Activated CD8-positive, alpha-beta memory T cell treated with anti-CD3 and anti-CD28 coated beads for 36 hours (primary cell): Measurements from ENCODE around the gene ARL15. TPM values are rescaled to one million over a fixed set of nuclear protein-coding genes. Genes with fewer than 3 reads are reported as not detected.

Experiments
- CTCF ChIA-PET: fragments of 350-600 bp; sonication (Branson Sonifier 250); formaldehyde crosslinking; loops from one replicate; lab custom pipeline; 2021; ENCODE audit warnings: antibody characterized with exemption; lab: Charles Lee
- POLR2A ChIA-PET: fragments of 350-600 bp; sonication (Branson Sonifier 250); formaldehyde crosslinking; loops from one replicate; lab custom pipeline; 2021; ENCODE audit warnings: antibody characterized with exemption; lab: Charles Lee
- total RNA-seq, 2 experiments: library from RNA; stranded (reverse); gene quantifications; one replicate each; pipeline ENCODE4 v1.2.3, GENCODE V29; 2021

Gene ARL15
- total RNA-seq, 2 experiments from 2014 or later: 5.5 to 6.4 TPM

GRCh38 chr5:54317511-54318260, 7.3 kb upstream of the ARL15 start:
- POLR2A ChIA-PET: no interaction called here
- CTCF ChIA-PET: no interaction called here

GRCh38 chr5:54315736-54316528, 5.6 kb upstream of the ARL15 start:
- CTCF ChIA-PET: no interaction called here

GRCh38 chr5:54313311-54314270, 3.2 kb upstream of the ARL15 start:
- CTCF ChIA-PET: interaction anchor here (1.0 kb wide), 1 partner anchor 70 kb away, joined by 3 read pairs; no protein-coding TSS in a partner anchor

More at GRCh38 chr5:54315736-54316528, 5.6 kb upstream of the ARL15 start:
- POLR2A ChIA-PET: no interaction called here

GRCh38 chr5:54312499-54312898, 2.1 kb upstream of the ARL15 start:
- POLR2A ChIA-PET: no interaction called here

More at GRCh38 chr5:54313311-54314270, 3.2 kb upstream of the ARL15 start:
- POLR2A ChIA-PET: no interaction called here

GRCh38 chr5:54311176-54311677, 854 bp upstream of the ARL15 start:
- CTCF ChIA-PET: interaction anchor here (0.6 to 1.8 kb wide), 3 partner anchors 63 to 408 kb away, joined by 3 to 4 read pairs (median 3); no protein-coding TSS in a partner anchor
- POLR2A ChIA-PET: interaction anchor here (1.0 kb wide), 1 partner anchor 15 kb away, joined by 3 read pairs; no protein-coding TSS in a partner anchor

More at GRCh38 chr5:54312499-54312898, 2.1 kb upstream of the ARL15 start:
- CTCF ChIA-PET: no interaction called here

GRCh38 chr5:54309691-54310432, 511 bp downstream of the ARL15 start:
- ChIA-PET CTCF (interaction anchor here (0.6 to 1.8 kb wide), 2 partner anchors 66 to 178 kb away, joined by 3 to 4 read pairs; no protein-coding TSS in a partner anchor), POLR2A (interaction anchor here (0.6 to 1.0 kb wide), 4 partner anchors 13 to 620 kb away, joined by 3 to 5 read pairs (median 4); no protein-coding TSS in a partner anchor)

GRCh38 chr5:54309276-54309675, 1.1 kb downstream of the ARL15 start:
- ChIA-PET POLR2A (no interaction called here), CTCF (no interaction called here)

- CTCF ChIA-PET: no interaction called here
- POLR2A ChIA-PET: no interaction called here
Measured at GRCh38 chr5:54307583-54307982, 2.8 kb downstream of the ARL15 start.

- ChIA-PET POLR2A (no interaction called here), CTCF (no interaction called here)
Measured at GRCh38 chr5:54306893-54307292, 3.5 kb downstream of the ARL15 start.

GRCh38 chr5:54305737-54306136, 4.6 kb downstream of the ARL15 start:
- POLR2A ChIA-PET: no interaction called here
- CTCF ChIA-PET: no interaction called here

GRCh38 chr5:54304040-54304439, 6.3 kb downstream of the ARL15 start:
- CTCF ChIA-PET: no interaction called here
- POLR2A ChIA-PET: no interaction called here

GRCh38 chr5:54302267-54302687, 8.1 kb downstream of the ARL15 start:
- CTCF ChIA-PET: no interaction called here
- POLR2A ChIA-PET: no interaction called here

GRCh38 chr5:54301849-54302248, 8.5 kb downstream of the ARL15 start:
- POLR2A ChIA-PET: no interaction called here
- CTCF ChIA-PET: no interaction called here

GRCh38 chr5:54301220-54301619, 9.2 kb downstream of the ARL15 start:
- POLR2A ChIA-PET: no interaction called here
- CTCF ChIA-PET: no interaction called here

- POLR2A ChIA-PET: no interaction called here
- CTCF ChIA-PET: no interaction called here
Measured at GRCh38 chr5:54298947-54299346, 11.4 kb downstream of the ARL15 start.

- ChIA-PET POLR2A (interaction anchor here (1.1 kb wide), 1 partner anchor 14 kb away, joined by 3 read pairs; the partner anchor contains the start of gene ARL15), CTCF (no interaction called here)
Measured at GRCh38 chr5:54296386-54296785, 14.0 kb downstream of the ARL15 start.

GRCh38 chr5:54295651-54296276, 14.6 kb downstream of the ARL15 start:
- POLR2A ChIA-PET: interaction anchor here (1.1 kb wide), 1 partner anchor 15 kb away, joined by 3 read pairs; the partner anchor contains the start of gene ARL15
- CTCF ChIA-PET: no interaction called here
